ENCODE measurements around the gene PLD5. TPM values are rescaled to one million over a fixed set of nuclear protein-coding genes. Genes with fewer than 3 reads are reported as not detected.
"Not testable (repeated sequence)": the region's sequence is repeated elsewhere in the genome, so short reads cannot be mapped to it uniquely, and the experiment has no call there.

The PLD5 gene
- total and polyA plus RNA-seq, 11 donors, result 0.05 to 0.96 (median 0.21) TPM; not detected in 2

- intact Hi-C loops (cut with DNase I), result no loop called here
- Histone ChIP-seq H3K36me3 (no peaks in the 10 kb centered on the region), H3K4me1 (no peaks in the 10 kb centered on the region), H3K27me3 (peaks cover 0 to 6% (median 0%) of the 10 kb centered on the region in 9 donors), H3K9me3 (no peaks in the 10 kb centered on the region), H3K4me3 (no peak overlapping the region), H3K27ac (no peak overlapping the region)
- WGBS, 4 donors, result 79 to 90% (median 87%) methylated on average over 3 of the region's 3 CpGs
- no peak for TF ChIP-seq CTCF (IDR thresholded peaks at IDR 0.05)
- ATAC-seq, result no peak
- no peak for DNase-seq
Measured at GRCh38 chr1:242228991-242229390, 295.5 kb downstream of the PLD5 start.

- Histone ChIP-seq H3K4me3 (no peak overlapping the region), H3K36me3 (no peaks in the 10 kb centered on the region), H3K27me3 (peaks cover 0 to 6% (median 0%) of the 10 kb centered on the region in 9 donors), H3K9me3 (no peaks in the 10 kb centered on the region), H3K27ac (no peak overlapping the region), H3K4me1 (no peaks in the 10 kb centered on the region)
- DNase-seq, result no peak
- TF ChIP-seq CTCF (IDR thresholded peaks at IDR 0.05) (no peak), POLR2A (IDR thresholded peaks at IDR 0.05) (no peak)
- no peak for ATAC-seq
- WGBS, 4 donors, result 88 to 95% (median 92%) methylated on average over 9 of the region's 9 CpGs
- intact Hi-C loops (cut with DNase I), result no loop called here
Measured at GRCh38 chr1:242225767-242226573, 298.5 kb downstream of the PLD5 start.

- H3K27ac ChIP-seq; ATAC-seq; H3K9me3 ChIP-seq; intact Hi-C loops (cut with DNase I); H3K36me3 ChIP-seq; H3K4me1 ChIP-seq; DNase-seq; H3K4me3 ChIP-seq; H3K27me3 ChIP-seq: not testable (repeated sequence)
- WGBS, 4 donors, result 83 to 87% (median 85%) methylated on average over 16 of the region's 16 CpGs
Measured at GRCh38 chr1:242224878-242225766, 299.4 kb downstream of the PLD5 start.

- no peaks in the 10 kb centered on the region for H3K36me3 ChIP-seq
- H3K27ac ChIP-seq, result no peak overlapping the region
- WGBS, 4 donors, result 76 to 80% (median 77%) methylated on average over 3 of the region's 3 CpGs
- H3K4me1 ChIP-seq, result no peaks in the 10 kb centered on the region
- DNase-seq, result no peak
- TF ChIP-seq POLR2A (IDR thresholded peaks at IDR 0.05) (no peak), CTCF (IDR thresholded peaks at IDR 0.05) (no peak)
- no peaks in the 10 kb centered on the region for H3K27me3 ChIP-seq
- H3K9me3 ChIP-seq, result no peaks in the 10 kb centered on the region
- ATAC-seq, result no peak
- H3K4me3 ChIP-seq, result no peak overlapping the region
- intact Hi-C loops (cut with DNase I), result no loop called here
Measured at GRCh38 chr1:242224461-242224860, 300.0 kb downstream of the PLD5 start.
